Measurements from ENCODE around the gene VPS26C.

DNA sequence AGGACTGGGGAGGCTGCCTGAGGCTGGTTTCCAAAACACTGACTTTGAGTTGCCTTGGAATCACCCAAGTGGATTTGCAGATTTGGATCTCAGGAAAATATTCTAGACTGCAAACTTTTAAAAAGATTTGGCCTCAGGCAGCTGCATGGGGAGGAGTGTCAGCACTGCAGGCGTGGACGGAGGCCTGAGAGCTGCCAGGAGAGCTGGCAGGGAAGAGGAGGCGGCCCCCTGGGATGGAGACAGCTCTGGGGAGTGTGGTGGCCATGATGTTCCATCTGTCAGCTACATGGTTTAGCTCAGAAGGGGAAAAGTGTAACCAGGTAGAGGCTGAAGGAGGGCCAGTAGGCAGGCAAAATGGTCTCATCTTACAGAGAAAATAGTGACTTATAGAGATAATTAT, 72.1 kb downstream of the VPS26C start:
- TF ChIP-seq, protein P1, sequence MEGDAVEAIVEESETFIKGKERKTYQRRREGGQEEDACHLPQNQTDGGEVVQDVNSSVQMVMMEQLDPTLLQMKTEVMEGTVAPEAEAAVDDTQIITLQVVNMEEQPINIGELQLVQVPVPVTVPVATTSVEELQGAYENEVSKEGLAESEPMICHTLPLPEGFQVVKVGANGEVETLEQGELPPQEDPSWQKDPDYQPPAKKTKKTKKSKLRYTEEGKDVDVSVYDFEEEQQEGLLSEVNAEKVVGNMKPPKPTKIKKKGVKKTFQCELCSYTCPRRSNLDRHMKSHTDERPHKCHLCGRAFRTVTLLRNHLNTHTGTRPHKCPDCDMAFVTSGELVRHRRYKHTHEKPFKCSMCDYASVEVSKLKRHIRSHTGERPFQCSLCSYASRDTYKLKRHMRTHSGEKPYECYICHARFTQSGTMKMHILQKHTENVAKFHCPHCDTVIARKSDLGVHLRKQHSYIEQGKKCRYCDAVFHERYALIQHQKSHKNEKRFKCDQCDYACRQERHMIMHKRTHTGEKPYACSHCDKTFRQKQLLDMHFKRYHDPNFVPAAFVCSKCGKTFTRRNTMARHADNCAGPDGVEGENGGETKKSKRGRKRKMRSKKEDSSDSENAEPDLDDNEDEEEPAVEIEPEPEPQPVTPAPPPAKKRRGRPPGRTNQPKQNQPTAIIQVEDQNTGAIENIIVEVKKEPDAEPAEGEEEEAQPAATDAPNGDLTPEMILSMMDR (IDR thresholded peaks at IDR 0.05): no peak
- no peak for TF ChIP-seq POLR2A (IDR thresholded peaks at IDR 0.05)
